Measurements from ENCODE around the gene SNAPC4.
"Not testable (repeated sequence)": the region's sequence is repeated elsewhere in the genome, so short reads cannot be mapped to it uniquely, and the experiment has no call there.

Gene SNAPC4

DNA sequence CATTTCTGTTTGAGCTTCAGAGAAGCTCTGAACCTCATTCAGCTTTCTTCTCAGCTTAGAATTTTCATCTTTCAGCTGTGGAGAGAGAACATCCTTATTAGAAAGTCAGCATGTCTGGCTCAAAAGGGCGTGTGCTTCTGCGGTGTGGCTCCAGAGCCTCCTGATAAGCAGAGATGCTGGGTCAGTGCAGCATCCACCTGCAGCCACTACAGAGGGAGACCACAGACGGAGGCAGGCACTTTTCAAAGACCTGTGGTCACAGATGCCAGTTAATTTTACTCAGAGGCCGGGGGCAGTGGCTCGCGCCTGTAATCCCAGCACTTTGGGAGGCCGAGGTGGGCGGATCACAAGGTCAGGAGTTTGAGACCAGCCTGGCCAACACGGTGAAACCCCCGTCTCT lies 5.9 kb upstream of the SNAPC4 start:
- not testable (repeated sequence) for H3K27ac ChIP-seq (ENCODE audit: low read depth, low read length); H3K9me3 ChIP-seq (ENCODE audit: control insufficient read depth, insufficient read depth, low read depth, low read length); H3K27me3 ChIP-seq (ENCODE audit: control insufficient read depth, insufficient read depth, low read length); H3K9ac ChIP-seq (ENCODE audit: low read length); H3K4me3 ChIP-seq (ENCODE audit: low read depth, low read length); H3K4me1 ChIP-seq (ENCODE audit: control insufficient read depth, insufficient read depth, low read length)
- H3K36me3 ChIP-seq (ENCODE audit: control insufficient read depth, insufficient read depth, low read length), result peaks cover 62% of the 10 kb centered on the region

DNA sequence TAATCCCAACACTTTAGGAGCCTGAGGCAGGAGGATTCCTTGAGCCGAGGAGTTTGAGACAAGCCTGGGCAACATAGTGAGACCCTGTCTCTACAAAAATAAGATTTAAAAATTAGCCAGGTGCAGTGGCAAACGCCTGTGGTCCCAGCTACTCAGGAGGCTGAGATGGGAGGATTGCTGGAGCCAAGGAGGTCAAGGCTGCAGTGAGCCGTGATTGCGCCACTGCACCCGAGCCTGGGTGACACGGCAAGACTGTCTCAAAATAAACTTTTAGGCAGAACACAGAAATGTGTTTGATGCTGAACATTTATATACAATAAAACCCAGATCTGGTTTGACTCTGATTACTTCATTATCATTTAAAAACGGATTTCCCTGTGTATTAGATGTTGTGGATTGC lies 5.5 kb upstream of the SNAPC4 start:
- peaks cover 8% of the 10 kb centered on the region; the same call in 1 of the 2 replicates for H3K4me1 ChIP-seq (ENCODE audit: control insufficient read depth, insufficient read depth, low read length)
- H3K4me3 ChIP-seq (ENCODE audit: low read depth, low read length), result no peak overlapping the region
- H3K9me3 ChIP-seq (ENCODE audit: control insufficient read depth, insufficient read depth, low read depth, low read length), result no peaks in the 10 kb centered on the region
- no peak overlapping the region for H3K27ac ChIP-seq (ENCODE audit: low read depth, low read length)
- H3K27me3 ChIP-seq (ENCODE audit: control insufficient read depth, insufficient read depth, low read length), result no peaks in the 10 kb centered on the region
- H3K9ac ChIP-seq (ENCODE audit: low read length), result no peak overlapping the region
- peaks cover 62% of the 10 kb centered on the region for H3K36me3 ChIP-seq (ENCODE audit: control insufficient read depth, insufficient read depth, low read length)

DNA sequence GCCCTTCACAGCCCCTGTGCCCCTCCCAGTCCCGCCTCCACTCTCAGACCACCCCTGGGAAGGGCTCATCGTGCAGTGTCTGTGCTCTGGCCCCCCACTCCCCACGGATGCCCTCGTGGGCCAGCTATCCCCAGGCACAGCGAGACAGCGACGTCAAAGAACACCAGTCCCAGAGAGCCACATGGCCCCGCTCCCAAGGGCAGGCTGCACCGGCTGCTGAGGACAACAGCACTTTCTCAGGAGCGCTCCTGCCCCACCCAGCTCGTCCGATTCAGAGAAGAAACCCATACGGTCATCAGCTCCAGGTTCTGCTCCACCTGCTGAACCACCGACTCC lies 4.8 kb upstream of the SNAPC4 start:
- Histone ChIP-seq H3K27ac (ENCODE audit: low read depth, low read length) (no peak overlapping the region), H3K4me1 (ENCODE audit: control insufficient read depth, insufficient read depth, low read length) (peaks cover 11% of the 10 kb centered on the region; the same call in 1 of the 2 replicates), H3K36me3 (ENCODE audit: control insufficient read depth, insufficient read depth, low read length) (peaks cover 62% of the 10 kb centered on the region), H3K9me3 (ENCODE audit: control insufficient read depth, insufficient read depth, low read depth, low read length) (no peaks in the 10 kb centered on the region), H3K27me3 (ENCODE audit: control insufficient read depth, insufficient read depth, low read length) (no peaks in the 10 kb centered on the region), H3K9ac (ENCODE audit: low read length) (no peak overlapping the region), H3K4me3 (ENCODE audit: low read depth, low read length) (no peak overlapping the region)

DNA sequence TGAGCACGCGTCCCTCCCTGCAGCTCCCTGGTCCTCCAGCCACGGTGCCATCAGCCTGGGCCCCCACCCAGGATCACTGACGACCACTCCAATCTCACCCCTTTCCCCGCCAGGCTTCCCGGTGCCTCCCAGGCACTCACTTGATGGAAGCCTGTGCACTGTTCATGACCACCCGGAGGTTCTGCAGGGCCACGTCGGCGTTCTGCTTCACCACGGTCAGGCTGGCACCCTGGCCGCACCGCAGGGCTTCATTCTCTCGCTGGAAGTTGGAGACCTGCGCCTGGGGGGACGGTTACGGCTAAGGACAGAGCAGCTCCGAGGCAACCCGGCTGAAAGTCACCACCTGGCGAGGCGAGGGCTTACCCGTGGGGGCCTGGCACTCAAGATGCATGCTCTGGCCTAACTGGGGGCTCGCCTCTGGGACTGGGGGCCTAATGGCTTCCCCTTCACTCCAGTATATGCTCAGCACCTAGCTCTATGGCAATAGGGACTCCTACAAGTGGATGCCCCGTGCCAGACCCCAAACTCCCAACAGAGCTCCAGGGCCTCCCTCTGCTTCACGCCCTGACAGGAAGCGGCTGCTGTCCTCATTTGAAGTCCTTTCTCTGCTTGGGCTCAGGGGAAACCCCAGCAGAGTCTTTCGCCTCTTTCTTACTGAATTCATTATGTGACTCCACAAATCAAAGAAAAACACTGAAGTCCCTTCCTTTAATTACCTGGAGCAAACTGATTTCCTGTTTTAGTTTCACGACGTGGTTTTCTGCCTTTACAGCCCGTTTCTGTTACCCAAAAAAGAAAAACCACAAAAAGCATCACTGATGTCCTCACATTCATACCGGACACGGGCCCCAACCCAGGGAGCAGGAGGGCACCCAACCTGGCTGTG lies 4.2 kb upstream of the SNAPC4 start:
- Histone ChIP-seq H3K36me3 (ENCODE audit: control insufficient read depth, insufficient read depth, low read length) (peaks cover 62% of the 10 kb centered on the region), H3K9ac (ENCODE audit: low read length) (no peak overlapping the region), H3K4me1 (ENCODE audit: control insufficient read depth, insufficient read depth, low read length) (peaks cover 5% of the 10 kb centered on the region; the same call in 1 of the 2 replicates), H3K4me3 (ENCODE audit: low read depth, low read length) (no peak overlapping the region), H3K27me3 (ENCODE audit: control insufficient read depth, insufficient read depth, low read length) (no peaks in the 10 kb centered on the region), H3K9me3 (ENCODE audit: control insufficient read depth, insufficient read depth, low read depth, low read length) (no peaks in the 10 kb centered on the region), H3K27ac (ENCODE audit: low read depth, low read length) (no peak overlapping the region)

DNA sequence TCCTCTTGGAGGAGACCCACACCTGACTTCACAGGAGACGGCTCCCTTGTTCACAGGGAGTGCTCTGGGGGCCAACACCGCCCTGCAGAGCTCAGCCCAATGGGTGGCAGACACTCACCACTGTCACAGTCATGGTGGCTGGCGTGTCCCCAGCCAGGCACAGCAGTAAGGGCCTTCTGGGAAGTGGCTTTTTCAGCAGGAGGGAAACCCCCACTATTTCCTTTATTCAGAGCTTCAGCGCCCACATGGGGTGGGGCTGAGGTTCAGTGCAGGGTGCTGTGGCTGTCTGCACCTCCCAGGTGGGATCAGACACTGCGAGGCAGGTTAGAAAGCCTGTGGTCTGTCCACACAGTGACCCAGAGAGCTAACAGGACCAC lies 3.6 kb upstream of the SNAPC4 start:
- no peak overlapping the region for H3K9ac ChIP-seq (ENCODE audit: low read length)
- H3K4me3 ChIP-seq (ENCODE audit: low read depth, low read length), result no peak overlapping the region
- no peaks in the 10 kb centered on the region for H3K27me3 ChIP-seq (ENCODE audit: control insufficient read depth, insufficient read depth, low read length)
- H3K4me1 ChIP-seq (ENCODE audit: control insufficient read depth, insufficient read depth, low read length), result peaks cover 12% of the 10 kb centered on the region; the same call in 1 of the 2 replicates
- H3K9me3 ChIP-seq (ENCODE audit: control insufficient read depth, insufficient read depth, low read depth, low read length), result no peaks in the 10 kb centered on the region
- peaks cover 60% of the 10 kb centered on the region for H3K36me3 ChIP-seq (ENCODE audit: control insufficient read depth, insufficient read depth, low read length)
- no peak overlapping the region for H3K27ac ChIP-seq (ENCODE audit: low read depth, low read length)

DNA sequence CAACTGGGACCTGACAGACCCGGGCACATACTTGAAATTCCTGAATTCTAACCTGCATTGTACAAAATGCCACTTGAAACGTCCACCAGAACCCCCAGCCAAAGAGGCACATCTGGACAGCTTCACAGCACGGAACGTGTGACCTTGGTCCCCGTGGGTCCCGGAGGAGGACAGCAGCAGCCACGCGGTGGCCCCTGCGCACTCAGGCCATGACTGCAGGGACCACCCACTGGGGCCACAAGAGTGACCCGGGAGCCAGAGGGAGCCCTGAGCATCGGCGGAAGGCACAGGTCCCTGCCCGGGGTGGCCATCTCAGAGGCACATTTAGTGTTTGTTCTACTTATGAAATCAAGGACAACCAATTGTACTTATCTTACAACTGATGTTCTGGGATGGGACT lies 2.1 kb upstream of the SNAPC4 start:
- Histone ChIP-seq H3K27ac (ENCODE audit: low read depth, low read length) (no peak overlapping the region), H3K27me3 (ENCODE audit: control insufficient read depth, insufficient read depth, low read length) (no peaks in the 10 kb centered on the region), H3K4me3 (ENCODE audit: low read depth, low read length) (no peak overlapping the region), H3K36me3 (ENCODE audit: control insufficient read depth, insufficient read depth, low read length) (peaks cover 60% of the 10 kb centered on the region), H3K9me3 (ENCODE audit: control insufficient read depth, insufficient read depth, low read depth, low read length) (no peaks in the 10 kb centered on the region), H3K9ac (ENCODE audit: low read length) (no peak overlapping the region), H3K4me1 (ENCODE audit: control insufficient read depth, insufficient read depth, low read length) (peaks cover 12% of the 10 kb centered on the region; the same call in 1 of the 2 replicates)

DNA sequence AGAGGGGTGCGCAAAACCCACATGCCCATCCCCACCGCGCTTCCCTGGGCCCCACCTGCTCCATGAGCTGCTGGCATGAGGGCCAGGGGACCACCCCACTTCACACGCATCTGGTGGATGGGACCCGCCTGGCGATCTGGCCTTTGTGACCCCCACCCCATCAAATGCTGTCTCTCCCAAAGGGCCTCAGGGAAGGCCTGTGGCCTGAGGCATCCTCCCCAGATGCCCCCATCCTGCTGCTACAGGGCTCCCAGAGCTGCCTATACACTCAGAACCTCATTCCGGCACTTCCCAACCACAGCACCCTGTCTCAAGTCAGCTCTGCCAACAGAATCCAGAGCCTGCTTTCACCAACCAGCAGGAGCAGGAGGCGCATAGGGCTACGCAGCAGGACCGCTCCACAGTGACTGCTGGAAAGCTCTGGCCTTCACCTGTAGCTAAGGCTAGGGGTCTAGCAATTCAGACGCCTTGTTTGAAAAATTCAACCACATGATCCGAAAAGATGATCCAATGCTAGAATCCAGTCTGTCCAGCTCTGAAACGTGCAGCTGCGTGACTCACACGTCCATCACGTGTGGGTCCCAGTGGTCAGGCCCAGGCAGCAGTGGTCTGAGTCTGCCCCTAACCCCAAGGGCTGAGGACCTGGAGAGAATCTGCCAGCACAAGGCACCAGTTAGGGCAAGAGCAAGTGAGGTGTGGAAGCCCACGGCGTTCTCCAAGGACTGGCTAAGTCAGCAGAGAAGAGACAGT lies 1.4 kb upstream of the SNAPC4 start:
- H3K4me1 ChIP-seq (ENCODE audit: control insufficient read depth, insufficient read depth, low read length), result peaks cover 12% of the 10 kb centered on the region; the same call in 1 of the 2 replicates
- H3K27me3 ChIP-seq (ENCODE audit: control insufficient read depth, insufficient read depth, low read length), result no peaks in the 10 kb centered on the region
- no peak overlapping the region for H3K27ac ChIP-seq (ENCODE audit: low read depth, low read length)
- no peak overlapping the region for H3K9ac ChIP-seq (ENCODE audit: low read length)
- no peak overlapping the region for H3K4me3 ChIP-seq (ENCODE audit: low read depth, low read length)
- H3K36me3 ChIP-seq (ENCODE audit: control insufficient read depth, insufficient read depth, low read length), result peaks cover 63% of the 10 kb centered on the region
- H3K9me3 ChIP-seq (ENCODE audit: control insufficient read depth, insufficient read depth, low read depth, low read length), result no peaks in the 10 kb centered on the region

DNA sequence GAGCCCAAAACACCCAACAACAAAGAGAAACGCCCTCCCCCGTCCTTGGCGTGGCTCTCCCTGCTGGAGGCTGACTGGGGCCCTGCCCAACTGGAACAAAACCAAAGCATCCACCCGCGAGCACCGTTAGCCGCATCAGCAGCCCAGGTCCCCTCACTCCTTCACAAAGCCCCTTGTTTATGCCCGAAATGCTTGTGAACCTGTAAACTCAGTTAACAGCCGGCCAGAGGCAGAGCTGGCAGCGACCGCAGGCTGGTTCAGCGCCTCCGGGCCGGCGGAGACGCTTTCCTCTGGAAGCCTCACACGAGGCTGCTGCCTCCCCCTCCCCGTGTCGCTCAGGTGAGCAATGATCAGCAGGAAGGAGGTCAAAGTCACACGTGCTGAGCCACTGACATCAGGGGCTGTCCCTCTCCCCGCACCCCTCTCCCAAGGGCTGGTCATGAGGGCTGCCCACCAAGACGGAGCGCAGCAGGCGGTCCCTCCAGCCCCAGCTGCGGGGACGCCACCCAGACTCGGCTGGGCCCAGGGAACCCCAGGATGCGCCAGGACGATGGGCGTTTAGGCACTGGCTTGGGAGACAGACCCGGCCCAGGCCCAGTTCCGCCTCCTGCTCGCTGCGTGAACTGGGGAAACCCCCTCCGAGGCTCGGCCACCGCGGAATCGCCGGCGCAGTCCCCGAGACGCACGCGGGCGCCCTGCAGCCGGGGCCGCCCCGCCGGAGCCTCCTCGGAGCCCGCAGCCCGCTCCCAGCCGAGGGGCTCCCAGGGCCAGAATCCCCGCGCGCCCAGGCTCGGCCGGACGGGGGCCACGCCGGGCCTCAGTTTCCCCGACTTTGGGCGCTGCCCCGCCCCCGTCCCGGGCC lies 563 bp downstream of the SNAPC4 start:
- H3K4me3 ChIP-seq (ENCODE audit: low read depth, low read length), result peak overlapping the region; percentile 97
- H3K27ac ChIP-seq (ENCODE audit: low read depth, low read length), result peak overlapping the region; percentile 81; the same call in 1 of the 2 replicates
- no peaks in the 10 kb centered on the region for H3K27me3 ChIP-seq (ENCODE audit: control insufficient read depth, insufficient read depth, low read length)
- H3K36me3 ChIP-seq (ENCODE audit: control insufficient read depth, insufficient read depth, low read length), result peaks cover 65% of the 10 kb centered on the region
- no peaks in the 10 kb centered on the region for H3K9me3 ChIP-seq (ENCODE audit: control insufficient read depth, insufficient read depth, low read depth, low read length)
- peaks cover 12% of the 10 kb centered on the region; the same call in 1 of the 2 replicates for H3K4me1 ChIP-seq (ENCODE audit: control insufficient read depth, insufficient read depth, low read length)
- H3K9ac ChIP-seq (ENCODE audit: low read length), result peak overlapping the region; percentile 88

DNA sequence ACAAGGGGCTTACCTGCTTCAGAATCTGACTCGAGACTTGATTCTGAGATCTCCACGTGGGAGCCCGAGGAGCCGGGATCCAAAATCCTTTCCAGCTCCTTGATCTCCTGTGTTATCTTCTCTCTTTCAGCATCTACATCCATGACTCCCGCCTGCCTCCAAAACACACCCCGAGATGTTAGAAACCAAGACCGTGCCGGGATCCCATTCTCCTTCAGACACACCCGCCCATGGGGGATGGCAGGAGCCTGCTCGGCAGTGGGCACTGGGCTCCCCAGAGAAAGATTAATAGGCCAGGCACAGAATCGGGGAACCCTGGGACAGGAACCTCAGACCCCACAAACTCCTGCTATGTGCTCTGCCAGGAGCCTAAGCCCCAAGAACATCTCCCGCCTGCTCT lies 1.7 kb downstream of the SNAPC4 start:
- no peaks in the 10 kb centered on the region for H3K27me3 ChIP-seq (ENCODE audit: control insufficient read depth, insufficient read depth, low read length)
- peaks cover 12% of the 10 kb centered on the region; the same call in 1 of the 2 replicates for H3K4me1 ChIP-seq (ENCODE audit: control insufficient read depth, insufficient read depth, low read length)
- peak overlapping the region; percentile 97; the same call in 1 of the 2 replicates for H3K4me3 ChIP-seq (ENCODE audit: low read depth, low read length)
- H3K36me3 ChIP-seq (ENCODE audit: control insufficient read depth, insufficient read depth, low read length), result peaks cover 66% of the 10 kb centered on the region
- peak overlapping the region; percentile 88 for H3K9ac ChIP-seq (ENCODE audit: low read length)
- H3K9me3 ChIP-seq (ENCODE audit: control insufficient read depth, insufficient read depth, low read depth, low read length), result no peaks in the 10 kb centered on the region
- H3K27ac ChIP-seq (ENCODE audit: low read depth, low read length), result no peak overlapping the region

DNA sequence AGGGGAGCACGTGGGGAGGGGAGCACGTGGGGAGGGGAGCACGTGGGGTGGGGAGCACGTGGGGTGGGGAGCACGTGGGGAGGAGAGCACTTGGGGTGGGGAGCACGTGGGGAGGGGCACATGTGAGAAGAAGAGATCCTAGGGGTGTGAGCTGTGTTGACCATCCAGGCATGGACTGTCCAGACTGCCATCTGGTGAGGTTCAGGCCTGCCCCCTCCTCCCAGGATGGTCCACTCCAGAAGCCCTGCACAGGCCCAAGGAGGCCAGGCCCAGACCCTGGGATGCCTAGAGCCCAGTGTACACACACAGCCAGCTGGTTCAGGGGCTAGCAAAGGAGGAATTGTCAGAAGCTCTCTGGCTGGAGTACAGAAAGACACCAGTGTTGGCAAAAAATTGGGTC lies 2.3 kb downstream of the SNAPC4 start:
- no peaks in the 10 kb centered on the region for H3K9me3 ChIP-seq (ENCODE audit: control insufficient read depth, insufficient read depth, low read depth, low read length)
- no peak overlapping the region for H3K9ac ChIP-seq (ENCODE audit: low read length)
- H3K27ac ChIP-seq (ENCODE audit: low read depth, low read length), result no peak overlapping the region
- peaks cover 12% of the 10 kb centered on the region; the same call in 1 of the 2 replicates for H3K4me1 ChIP-seq (ENCODE audit: control insufficient read depth, insufficient read depth, low read length)
- H3K4me3 ChIP-seq (ENCODE audit: low read depth, low read length), result no peak overlapping the region
- peaks cover 71% of the 10 kb centered on the region for H3K36me3 ChIP-seq (ENCODE audit: control insufficient read depth, insufficient read depth, low read length)
- H3K27me3 ChIP-seq (ENCODE audit: control insufficient read depth, insufficient read depth, low read length), result no peaks in the 10 kb centered on the region

Measured in HUES6 (cell line).